ENCODE measurements around the gene TYW1.
A peak's percentile ranks its signal among the peaks of the same experiment; 100 is the strongest.
"Not testable (repeated sequence)": the region's sequence is repeated elsewhere in the genome, so short reads cannot be mapped to it uniquely, and the experiment has no call there.

TYW1 gene

DNA sequence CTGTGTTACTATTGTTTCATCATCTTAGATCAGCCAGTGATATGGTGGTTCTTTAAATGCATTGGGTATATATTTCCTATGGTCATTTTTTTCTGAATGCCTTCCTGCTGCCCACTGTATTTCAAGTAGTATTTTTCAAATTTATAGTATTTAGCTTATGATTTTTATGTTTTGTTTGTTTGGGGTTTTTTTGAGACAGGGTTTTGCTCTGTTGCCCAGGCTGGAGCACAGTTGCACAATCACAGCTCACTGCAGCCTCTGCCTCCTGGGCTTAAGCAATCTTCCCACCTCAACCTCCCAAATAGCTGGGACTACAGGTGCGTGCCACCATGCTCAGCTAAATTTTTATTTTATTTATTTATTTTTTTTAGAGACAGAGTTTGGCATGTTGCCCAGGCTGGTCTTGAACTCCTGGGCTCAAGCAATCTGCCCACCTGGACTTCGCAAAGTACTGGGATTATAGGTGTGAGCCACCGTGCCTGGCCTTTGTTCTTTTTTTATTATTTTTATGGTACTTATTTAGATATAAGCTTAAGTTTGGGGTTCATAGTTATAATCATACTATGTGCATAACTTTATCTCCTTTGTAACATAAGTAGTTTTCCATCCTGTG, 149.1 kb downstream of the TYW1 start:
- H3K4me3 ChIP-seq (ENCODE audit: insufficient read depth, low read depth, low read length, poor library complexity, severe bottlenecking); H3K4me1 ChIP-seq (ENCODE audit: control insufficient read depth, insufficient read depth, low read length, poor library complexity, severe bottlenecking); H3K36me3 ChIP-seq (ENCODE audit: control insufficient read depth, insufficient read depth, low read length); H3K9me3 ChIP-seq (ENCODE audit: control insufficient read depth, low read length); H3K27ac ChIP-seq (ENCODE audit: insufficient read depth, low read length, poor library complexity, severe bottlenecking); DNase-seq; H3K27me3 ChIP-seq (replicated peaks; ENCODE audit: control insufficient read depth, insufficient read depth, low read length, poor library complexity, severe bottlenecking): not testable (repeated sequence)

DNA sequence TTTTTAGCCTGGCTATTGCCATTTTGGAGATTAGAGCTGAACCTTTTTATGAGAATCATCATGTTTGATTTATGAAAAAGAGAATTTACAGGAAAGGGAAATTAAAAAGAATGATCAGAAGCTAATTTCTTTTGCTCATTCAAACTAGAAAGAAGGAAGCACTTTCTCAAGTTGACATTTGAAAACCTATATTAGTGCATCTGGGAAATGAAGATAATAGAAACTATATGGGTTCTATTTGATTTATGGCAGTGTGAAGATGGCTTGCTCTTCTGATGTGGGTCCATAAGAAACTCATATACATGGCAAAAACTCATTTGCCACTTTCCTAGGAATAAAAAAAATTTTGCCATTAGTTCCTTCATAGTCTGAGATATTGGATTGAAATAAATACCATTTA, 152.5 kb downstream of the TYW1 start:
- H3K4me1 ChIP-seq (ENCODE audit: control insufficient read depth, insufficient read depth, low read length, poor library complexity, severe bottlenecking); H3K4me3 ChIP-seq (ENCODE audit: insufficient read depth, low read depth, low read length, poor library complexity, severe bottlenecking); H3K27me3 ChIP-seq (replicated peaks; ENCODE audit: control insufficient read depth, insufficient read depth, low read length, poor library complexity, severe bottlenecking); H3K27ac ChIP-seq (ENCODE audit: insufficient read depth, low read length, poor library complexity, severe bottlenecking); H3K36me3 ChIP-seq (ENCODE audit: control insufficient read depth, insufficient read depth, low read length); DNase-seq; H3K9me3 ChIP-seq (ENCODE audit: control insufficient read depth, low read length): not testable (repeated sequence)

DNA sequence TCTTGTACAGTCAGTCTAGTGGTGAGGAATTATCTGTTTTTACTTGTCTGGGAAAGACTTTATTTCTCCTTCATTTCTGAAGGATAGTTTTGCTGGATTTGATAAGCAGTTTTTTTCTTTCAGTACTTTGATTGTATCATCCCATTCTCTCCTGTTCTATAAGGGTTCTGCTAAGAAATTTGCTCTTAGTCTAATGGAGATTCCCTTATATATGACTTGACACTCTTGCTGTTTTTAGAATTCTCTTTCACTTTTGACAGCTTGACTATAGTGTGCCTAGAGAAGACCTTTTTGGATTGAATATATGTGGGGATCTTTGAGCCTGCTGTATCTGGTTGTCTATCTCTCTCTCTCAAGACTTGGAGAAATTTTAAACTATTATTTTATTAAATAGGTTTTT, 157.7 kb downstream of the TYW1 start:
- not testable (repeated sequence) for DNase-seq; H3K9me3 ChIP-seq (ENCODE audit: control insufficient read depth, low read length); H3K27me3 ChIP-seq (replicated peaks; ENCODE audit: control insufficient read depth, insufficient read depth, low read length, poor library complexity, severe bottlenecking); H3K4me3 ChIP-seq (ENCODE audit: insufficient read depth, low read depth, low read length, poor library complexity, severe bottlenecking); H3K4me1 ChIP-seq (ENCODE audit: control insufficient read depth, insufficient read depth, low read length, poor library complexity, severe bottlenecking); H3K27ac ChIP-seq (ENCODE audit: insufficient read depth, low read length, poor library complexity, severe bottlenecking); H3K36me3 ChIP-seq (ENCODE audit: control insufficient read depth, insufficient read depth, low read length)

DNA sequence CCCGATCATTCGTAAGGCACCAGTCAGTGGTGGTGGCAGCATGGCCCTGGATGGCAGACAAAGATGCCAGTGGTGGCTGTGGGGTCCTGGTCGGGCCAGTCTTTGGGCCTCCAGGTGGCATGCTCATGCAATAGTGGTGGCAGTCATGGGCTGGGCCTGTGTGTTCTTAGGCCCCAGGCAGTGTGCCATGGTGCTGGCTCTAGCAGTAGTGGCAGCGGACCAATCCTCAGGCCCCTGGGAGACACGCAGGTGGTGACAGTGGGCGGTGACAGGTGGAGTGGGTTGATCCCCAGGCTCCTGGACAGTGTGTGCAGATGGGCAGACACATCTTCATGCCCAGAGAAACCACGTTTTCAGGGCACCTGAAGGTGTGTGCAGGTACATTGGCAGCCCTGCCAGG, 159.4 kb downstream of the TYW1 start:
- not testable (repeated sequence) for H3K4me3 ChIP-seq (ENCODE audit: insufficient read depth, low read depth, low read length, poor library complexity, severe bottlenecking); DNase-seq; H3K27ac ChIP-seq (ENCODE audit: insufficient read depth, low read length, poor library complexity, severe bottlenecking); H3K9me3 ChIP-seq (ENCODE audit: control insufficient read depth, low read length); H3K36me3 ChIP-seq (ENCODE audit: control insufficient read depth, insufficient read depth, low read length); H3K27me3 ChIP-seq (replicated peaks; ENCODE audit: control insufficient read depth, insufficient read depth, low read length, poor library complexity, severe bottlenecking); H3K4me1 ChIP-seq (ENCODE audit: control insufficient read depth, insufficient read depth, low read length, poor library complexity, severe bottlenecking)

DNA sequence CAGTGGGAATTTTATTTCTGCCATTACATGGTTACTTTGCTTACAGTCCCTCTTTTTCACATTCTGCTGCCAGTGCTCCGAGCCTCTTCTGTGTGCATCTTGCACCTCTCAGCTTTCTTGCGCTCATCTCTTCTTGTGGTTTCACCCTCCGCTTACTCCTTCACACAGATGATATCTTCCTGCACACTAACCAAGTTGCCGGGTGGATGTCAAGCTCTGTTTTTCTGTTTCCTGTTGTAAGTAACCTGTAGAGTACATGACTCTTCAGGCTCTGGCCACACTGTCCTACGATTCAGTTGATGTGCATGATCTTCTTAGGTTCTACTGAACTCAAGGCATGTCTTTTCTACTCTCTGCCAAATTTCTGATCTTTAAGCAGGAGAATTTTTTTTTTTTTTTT, 166.7 kb downstream of the TYW1 start:
- not testable (repeated sequence) for H3K4me3 ChIP-seq (ENCODE audit: insufficient read depth, low read depth, low read length, poor library complexity, severe bottlenecking); H3K9me3 ChIP-seq (ENCODE audit: control insufficient read depth, low read length); H3K27ac ChIP-seq (ENCODE audit: insufficient read depth, low read length, poor library complexity, severe bottlenecking)

DNA sequence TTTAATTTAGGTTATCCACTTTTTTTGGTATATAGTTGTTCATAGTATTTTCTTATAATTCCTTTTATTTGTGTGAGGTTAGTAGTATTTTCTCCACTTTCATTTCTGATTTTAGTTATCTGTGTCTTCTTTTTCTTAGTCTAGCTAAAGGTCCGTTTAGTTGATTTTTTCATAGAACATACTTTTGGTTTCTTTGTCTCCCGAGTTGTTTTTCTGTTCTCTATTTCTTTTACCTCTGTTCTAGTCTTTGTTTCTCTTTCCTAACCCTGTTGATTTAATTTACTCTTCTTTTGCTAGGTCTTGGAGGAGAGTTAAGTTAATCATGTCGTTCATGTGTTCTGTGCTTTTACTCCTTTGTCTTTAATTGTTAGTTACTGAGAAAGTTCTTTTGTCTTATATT, 174.5 kb downstream of the TYW1 start:
- not testable (repeated sequence) for H3K9me3 ChIP-seq (ENCODE audit: control insufficient read depth, low read length); H3K4me3 ChIP-seq (ENCODE audit: insufficient read depth, low read depth, low read length, poor library complexity, severe bottlenecking); H3K36me3 ChIP-seq (ENCODE audit: control insufficient read depth, insufficient read depth, low read length); DNase-seq; H3K27me3 ChIP-seq (replicated peaks; ENCODE audit: control insufficient read depth, insufficient read depth, low read length, poor library complexity, severe bottlenecking); H3K27ac ChIP-seq (ENCODE audit: insufficient read depth, low read length, poor library complexity, severe bottlenecking); H3K4me1 ChIP-seq (ENCODE audit: control insufficient read depth, insufficient read depth, low read length, poor library complexity, severe bottlenecking)

More for the DNA sequence above, 166.7 kb downstream of the TYW1 start:
- not testable (repeated sequence) for H3K4me1 ChIP-seq (ENCODE audit: control insufficient read depth, insufficient read depth, low read length, poor library complexity, severe bottlenecking); H3K27me3 ChIP-seq (replicated peaks; ENCODE audit: control insufficient read depth, insufficient read depth, low read length, poor library complexity, severe bottlenecking); H3K36me3 ChIP-seq (ENCODE audit: control insufficient read depth, insufficient read depth, low read length)
- peak in 1 of 3 donors; percentile 18 for DNase-seq

DNA sequence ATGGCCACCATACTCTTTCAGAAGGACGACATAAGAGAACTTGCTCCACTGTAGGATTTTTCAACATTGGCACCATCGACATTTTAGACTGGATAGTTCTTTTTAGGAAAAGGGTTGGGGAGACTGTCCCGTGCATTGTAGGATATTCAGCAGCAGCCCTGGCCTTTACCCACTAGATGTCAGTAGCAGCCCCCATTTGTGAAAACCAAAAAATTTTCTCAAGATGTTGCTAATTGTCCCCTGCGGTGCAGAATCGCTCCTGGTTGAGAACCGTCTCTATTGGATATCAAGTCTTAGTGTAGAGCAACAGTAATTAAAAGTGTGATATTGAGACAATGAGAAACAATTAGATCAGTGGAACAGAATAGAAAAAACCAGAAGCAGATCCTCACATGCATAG, 180.1 kb downstream of the TYW1 start:
- H3K27me3 ChIP-seq (replicated peaks; ENCODE audit: control insufficient read depth, insufficient read depth, low read length, poor library complexity, severe bottlenecking), result not testable (repeated sequence)

DNA sequence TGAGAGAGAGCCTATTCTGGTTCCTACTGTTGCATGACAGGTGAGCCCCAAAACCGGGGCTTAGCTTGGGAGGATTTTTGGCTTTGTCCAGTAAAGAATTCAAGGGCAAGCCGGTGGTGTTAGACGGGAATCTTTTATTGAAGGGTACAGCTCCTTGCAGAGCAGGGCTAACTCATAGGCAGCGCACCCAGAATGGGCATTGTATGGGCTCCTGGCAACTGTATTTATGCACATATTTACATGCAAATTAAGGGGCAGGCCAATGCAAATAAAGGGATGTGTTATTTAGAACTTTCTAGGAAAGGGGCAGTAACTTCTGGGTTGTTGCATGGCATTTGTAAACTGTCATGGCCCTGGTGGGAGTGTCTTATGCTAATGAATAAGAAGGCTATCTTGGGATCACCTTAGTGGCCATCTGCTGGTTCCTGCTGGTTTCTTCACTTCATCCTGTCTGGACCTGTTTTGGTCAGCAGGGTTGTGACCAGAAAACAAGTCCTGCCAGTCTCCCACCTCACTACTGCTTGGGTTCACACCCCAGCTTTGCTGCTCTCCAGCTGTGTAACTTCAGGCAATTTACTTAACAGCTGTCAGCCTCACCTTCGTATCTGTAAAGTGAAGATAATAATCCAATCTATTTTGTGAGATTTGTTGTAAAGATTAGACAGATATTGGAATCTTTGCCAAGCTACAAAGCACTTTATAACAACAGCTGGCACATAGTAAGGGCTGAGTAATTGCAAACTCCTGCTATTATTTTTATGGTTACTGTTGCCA, 182.5 kb downstream of the TYW1 start:
- not testable (repeated sequence) for H3K4me1 ChIP-seq (ENCODE audit: control insufficient read depth, insufficient read depth, low read length, poor library complexity, severe bottlenecking)

More for the DNA sequence above, 180.1 kb downstream of the TYW1 start:
- not testable (repeated sequence) for H3K27ac ChIP-seq (ENCODE audit: insufficient read depth, low read length, poor library complexity, severe bottlenecking); H3K9me3 ChIP-seq (ENCODE audit: control insufficient read depth, low read length); H3K4me1 ChIP-seq (ENCODE audit: control insufficient read depth, insufficient read depth, low read length, poor library complexity, severe bottlenecking); DNase-seq; H3K36me3 ChIP-seq (ENCODE audit: control insufficient read depth, insufficient read depth, low read length); H3K4me3 ChIP-seq (ENCODE audit: insufficient read depth, low read depth, low read length, poor library complexity, severe bottlenecking)

DNA sequence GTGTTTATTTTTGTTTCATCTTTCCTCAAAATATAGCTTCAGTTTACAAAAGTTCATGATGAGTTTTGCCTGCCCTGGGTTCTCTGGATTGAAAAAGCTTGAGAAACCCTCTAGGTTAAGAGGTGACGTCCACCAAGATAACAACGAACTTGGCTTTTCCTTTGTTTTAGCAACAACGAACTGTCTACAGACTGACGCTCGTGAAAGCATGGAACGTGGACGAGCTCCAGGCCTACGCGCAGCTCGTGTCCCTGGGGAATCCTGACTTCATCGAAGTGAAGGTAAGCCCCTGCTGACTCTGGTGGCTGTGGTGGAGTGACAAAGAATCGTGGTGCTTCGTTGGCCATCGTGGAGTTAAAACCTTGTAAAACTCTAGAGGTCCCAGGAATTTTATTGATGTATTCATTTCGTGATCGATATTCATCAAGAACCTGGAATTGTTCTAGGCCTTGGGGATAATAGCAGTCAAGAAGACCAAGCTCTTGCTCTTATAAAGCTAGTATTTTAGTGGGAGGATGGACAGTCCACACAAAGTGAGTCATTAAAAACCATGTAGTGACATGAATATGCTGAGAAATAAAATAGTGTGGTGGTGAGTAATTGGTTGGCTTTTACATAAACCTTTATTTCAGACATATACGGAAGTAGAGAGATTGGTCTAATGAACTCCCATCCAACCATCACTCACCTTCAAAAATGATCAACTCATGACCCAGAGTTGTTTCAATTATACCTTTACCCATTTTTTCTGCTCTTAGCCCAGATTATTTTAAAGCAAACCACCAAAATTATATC, 186.5 kb downstream of the TYW1 start:
- not testable (repeated sequence) for H3K36me3 ChIP-seq (ENCODE audit: control insufficient read depth, insufficient read depth, low read length); H3K27ac ChIP-seq (ENCODE audit: insufficient read depth, low read length, poor library complexity, severe bottlenecking); H3K4me3 ChIP-seq (ENCODE audit: insufficient read depth, low read depth, low read length, poor library complexity, severe bottlenecking); H3K4me1 ChIP-seq (ENCODE audit: control insufficient read depth, insufficient read depth, low read length, poor library complexity, severe bottlenecking); H3K27me3 ChIP-seq (replicated peaks; ENCODE audit: control insufficient read depth, insufficient read depth, low read length, poor library complexity, severe bottlenecking); H3K9me3 ChIP-seq (ENCODE audit: control insufficient read depth, low read length); DNase-seq

More for the DNA sequence above, 182.5 kb downstream of the TYW1 start:
- H3K27ac ChIP-seq (ENCODE audit: insufficient read depth, low read length, poor library complexity, severe bottlenecking); H3K36me3 ChIP-seq (ENCODE audit: control insufficient read depth, insufficient read depth, low read length); H3K4me3 ChIP-seq (ENCODE audit: insufficient read depth, low read depth, low read length, poor library complexity, severe bottlenecking); DNase-seq; H3K9me3 ChIP-seq (ENCODE audit: control insufficient read depth, low read length); H3K27me3 ChIP-seq (replicated peaks; ENCODE audit: control insufficient read depth, insufficient read depth, low read length, poor library complexity, severe bottlenecking): not testable (repeated sequence)
